IMR-90 (cell line): ENCODE measurements around the gene EGF. TPM values are rescaled to one million over a fixed set of nuclear protein-coding genes. Genes with fewer than 3 reads are reported as not detected.

Experiments
- ATAC-seq: fragments of 200-7000 bp; cut with Tn5 transposase; 2 replicates; pipeline ENCODE4 v1.9.1; 2020; ENCODE audit warnings: low read depth, mild to moderate bottlenecking, moderate library complexity
- BruUV-seq: library from RNA; stranded (reverse); fragments of 400-500 nt; replicated peaks from 2 replicates; lab custom pipeline; 2021; lab: Mats Ljungman, UMichigan
- CTCF ChIA-PET: fragments of 300-600 bp; formaldehyde crosslinking; extraction: SDS; loops from one replicate; lab custom pipeline; 2021; ENCODE audit warnings: antibody characterized with exemption; lab: Yijun Ruan, JAX
- POLR2A ChIA-PET: fragments of 300-600 bp; sonication (Branson Sonifier 250); formaldehyde crosslinking; loops from one replicate; lab custom pipeline; 2022; ENCODE audit warnings: antibody characterized with exemption; ENCODE audit not compliant: unreplicated experiment; lab: Charles Lee
- DNase-seq: peaks from one replicate; pipeline ENCODE4 v3.0.0; 2013
- H2AFZ ChIP-seq: replicated peaks from 2 replicates; pipeline ENCODE3; 2013; ENCODE audit warnings: low read length, mild to moderate bottlenecking; ENCODE audit not compliant: poor library complexity
- H2AK5ac ChIP-seq: 2 replicates; pipeline ENCODE4 v1.6.1; 2013; ENCODE audit warnings: low read depth, low read length, inconsistent platforms
- H2AK9ac ChIP-seq: replicated peaks from 2 replicates; pipeline ENCODE3; 2013; ENCODE audit warnings: mild to moderate bottlenecking, low read depth, low read length, moderate library complexity; ENCODE audit not compliant: poor library complexity
- H2BK120ac ChIP-seq: 2 replicates; pipeline ENCODE4 v1.6.1; 2013; ENCODE audit warnings: low read depth, low read length, inconsistent platforms
- H2BK15ac ChIP-seq: 3 replicates; pipeline ENCODE4 v1.6.1; 2013; ENCODE audit warnings: low read depth, low read length, inconsistent platforms
- H2BK20ac ChIP-seq: 2 replicates; pipeline ENCODE4 v1.6.1; 2013; ENCODE audit warnings: low read depth, mild to moderate bottlenecking, inconsistent platforms, low read length, moderate library complexity
- H2BK5ac ChIP-seq: 2 replicates; pipeline ENCODE4 v1.6.1; 2013; ENCODE audit warnings: mild to moderate bottlenecking, low read depth, low read length, inconsistent platforms; ENCODE audit not compliant: poor library complexity, severe bottlenecking
- H3K14ac ChIP-seq: replicated peaks from 2 replicates; pipeline ENCODE4 v1.6.1; 2013; ENCODE audit warnings: low read depth, low read length, inconsistent platforms
- H3K18ac ChIP-seq: 2 replicates; pipeline ENCODE4 v1.6.1; 2013; ENCODE audit warnings: low read depth, low read length, control low read depth
- H3K23ac ChIP-seq: 2 replicates; pipeline ENCODE4 v1.6.1; 2013; ENCODE audit warnings: low read depth, low read length, inconsistent platforms
- H3K27ac ChIP-seq: 2 replicates; pipeline ENCODE4 v1.5.1; 2013; ENCODE audit warnings: mild to moderate bottlenecking, control low read depth, low read length; ENCODE audit not compliant: insufficient read depth
- H3K27me3 ChIP-seq: 2 replicates; pipeline ENCODE4 v1.6.1; 2013; ENCODE audit warnings: low read length; ENCODE audit not compliant: control insufficient read depth, insufficient read depth
- H3K36me3 ChIP-seq: 2 replicates; pipeline ENCODE4 v1.6.1; 2013; ENCODE audit warnings: low read length, mixed read lengths; ENCODE audit not compliant: control insufficient read depth, insufficient read depth
- H3K4ac ChIP-seq: 2 replicates; pipeline ENCODE4 v1.6.1; 2013; ENCODE audit warnings: low read depth, low read length, inconsistent platforms
- H3K4me1 ChIP-seq: 2 replicates; pipeline ENCODE4 v1.6.1; 2013; ENCODE audit warnings: low read length, mixed read lengths; ENCODE audit not compliant: control insufficient read depth, insufficient read depth
- H3K4me2 ChIP-seq: 2 replicates; pipeline ENCODE4 v1.6.1; 2013; ENCODE audit warnings: low read depth, mild to moderate bottlenecking, control low read depth, low read length, moderate library complexity
- H3K4me3 ChIP-seq: 2 replicates; pipeline ENCODE4 v1.5.1; 2013; ENCODE audit warnings: low read depth, mild to moderate bottlenecking, control low read depth, low read length, moderate library complexity; ENCODE audit not compliant: insufficient read depth
- H3K56ac ChIP-seq: 2 replicates; pipeline ENCODE4 v1.6.1; 2013; ENCODE audit warnings: low read length, inconsistent platforms; ENCODE audit not compliant: insufficient read depth; ENCODE audit errors: extremely low read depth
- H3K79me1 ChIP-seq, 2 experiments: 2 replicates each; pipeline ENCODE4 v1.6.1; 2013; ENCODE audit warnings: low read length in 2 of 2, inconsistent platforms in 1 of 2, low read depth in 1 of 2
- H3K9ac ChIP-seq: 2 replicates; pipeline ENCODE4 v1.6.1; 2013; ENCODE audit warnings: low read depth, low read length, control low read depth
- H3K9me1 ChIP-seq: 2 replicates; pipeline ENCODE4 v1.6.1; 2013; ENCODE audit warnings: low read length, inconsistent platforms; ENCODE audit not compliant: insufficient read depth
- H3K9me3 ChIP-seq: 2 replicates; pipeline ENCODE4 v1.6.1; 2013; ENCODE audit warnings: low read length; ENCODE audit not compliant: control insufficient read depth, insufficient read depth
- H4K20me1 ChIP-seq: 2 replicates; pipeline ENCODE4 v1.6.1; 2013; ENCODE audit warnings: low read length, inconsistent platforms; ENCODE audit not compliant: insufficient read depth
- H4K5ac ChIP-seq: 2 replicates; pipeline ENCODE4 v1.6.1; 2013; ENCODE audit warnings: mild to moderate bottlenecking, low read depth, low read length, control low read depth
- H4K8ac ChIP-seq, 2 experiments: 2 replicates each; pipeline ENCODE4 v1.6.1; 2013; ENCODE audit warnings: low read depth in 2 of 2, low read length in 2 of 2, control low read depth in 1 of 2, inconsistent platforms in 1 of 2
- H4K91ac ChIP-seq: 2 replicates; pipeline ENCODE4 v1.6.1; 2013; ENCODE audit warnings: low read depth, low read length, inconsistent platforms; ENCODE audit not compliant: insufficient read depth
- BHLHE40 ChIP-seq: fragments of 150-350 bp; IDR thresholded peaks from 2 replicates; pipeline ENCODE4 v1.6.1; 2016; ENCODE audit warnings: mild to moderate bottlenecking, low read depth, low read length
- CEBPB ChIP-seq: IDR thresholded peaks from 2 replicates; pipeline ENCODE4 v1.6.1; 2012; ENCODE audit warnings: low read depth, low read length, improper control_type of control experiment
- CHD1 ChIP-seq: IDR thresholded peaks from 2 replicates; pipeline ENCODE4 v1.6.1; 2012; ENCODE audit warnings: low read depth, low read length, improper control_type of control experiment
- FOS ChIP-seq: fragments of 150-350 bp; IDR thresholded peaks from 2 replicates; pipeline ENCODE4 v1.6.1; 2016; ENCODE audit warnings: low read depth, low read length
- MAFK ChIP-seq: IDR thresholded peaks from 2 replicates; pipeline ENCODE4 v1.6.1; 2012; ENCODE audit warnings: low read depth, low read length, improper control_type of control experiment
- MAZ ChIP-seq: IDR thresholded peaks from 2 replicates; pipeline ENCODE4 v1.6.1; 2012; ENCODE audit warnings: low read depth, mild to moderate bottlenecking, low read length, improper control_type of control experiment, moderate library complexity, borderline replicate concordance
- MXI1 ChIP-seq: IDR thresholded peaks from 2 replicates; pipeline ENCODE4 v1.6.1; 2012; ENCODE audit warnings: low read depth, mild to moderate bottlenecking, low read length, moderate library complexity, borderline replicate concordance
- NFE2L2 ChIP-seq: fragments of 150-350 bp; IDR thresholded peaks from 2 replicates; pipeline ENCODE4 v1.6.1; 2016; ENCODE audit warnings: low read depth, mild to moderate bottlenecking, low read length
- POLR2A ChIP-seq: IDR thresholded peaks from 2 replicates; pipeline ENCODE4 v1.6.1; 2012; ENCODE audit warnings: mild to moderate bottlenecking, low read depth, low read length
- RAD21 ChIP-seq: IDR thresholded peaks from 2 replicates; pipeline ENCODE4 v1.6.1; 2012; ENCODE audit warnings: low read length, improper control_type of control experiment
- RCOR1 ChIP-seq: IDR thresholded peaks from 2 replicates; pipeline ENCODE4 v1.6.1; 2012; ENCODE audit warnings: mild to moderate bottlenecking, low read length, improper control_type of control experiment; ENCODE audit not compliant: insufficient replicate concordance
- RFX5 ChIP-seq: IDR thresholded peaks from 2 replicates; pipeline ENCODE4 v1.8.0; 2012; ENCODE audit warnings: low read depth, mild to moderate bottlenecking, low read length, moderate library complexity
- SMC3 ChIP-seq: fragments of 150-350 bp; IDR thresholded peaks from 2 replicates; pipeline ENCODE4 v1.6.1; 2016; ENCODE audit warnings: low read depth, mild to moderate bottlenecking, antibody characterized with exemption, low read length, moderate library complexity
- WGBS, 2 experiments: methylation state at CpG; one replicate each; pipeline versions ENCODE4 v1.1.5 to v1.1.7; 2013; ENCODE audit warnings: missing lambda C conversion rate in 2 of 2; ENCODE audit not compliant: insufficient read length in 1 of 2; ENCODE audit errors: extremely low coverage in 2 of 2; 5-methylcytosine and 5-hydroxymethylcytosine counted together
- dilution Hi-C: fragments of 300-500 bp; cut with HindIII; formaldehyde crosslinking; loops from one replicate; pipeline ENCODE4 v1.14.3; 2018; ENCODE audit warnings: low sequenced_read_pairs; ENCODE audit not compliant: unreplicated experiment
- in situ Hi-C: fragments of 300-500 bp; cut with MboI; formaldehyde crosslinking; loops from 3 replicates; pipeline ENCODE4 v1.14.3; 2019; ENCODE audit warnings: low sequenced_read_pairs, inconsistent platforms, mixed read lengths
- intact Hi-C: fragments of 100-400 bp; cut with micrococcal nuclease; formaldehyde crosslinking; loops from 2 replicates; pipeline ENCODE4 v1.10.0; 2022
- polyA plus RNA-seq, 3 experiments: library from polyadenylated mRNA; depleted of rRNA; stranded (reverse); fragments of >200 nt; gene quantifications; 2 replicates each; pipeline ENCODE4 v1.2.3, GENCODE V29; 2012; ENCODE audit warnings: low replicate concordance in 1 of 3
- total RNA-seq: library from RNA; depleted of rRNA; stranded (reverse); fragments of >200 nt; gene quantifications from 2 replicates; pipeline ENCODE4 v1.2.3, GENCODE V29; 2012
- TF ChIP-seq, protein P1 (sequence below): conservative IDR thresholded peaks from 2 replicates; pipeline ENCODE4 v1.5.1; 2012; ENCODE audit warnings: mild to moderate bottlenecking, low read depth, low read length, improper control_type of control experiment
- TF ChIP-seq, protein P2 (sequence below): fragments of 150-350 bp; IDR thresholded peaks from 2 replicates; pipeline ENCODE4 v1.6.1; 2016; ENCODE audit warnings: low read depth, mild to moderate bottlenecking, low read length, moderate library complexity, borderline replicate concordance

The EGF gene
- total and polyA plus RNA-seq, 2 of the 4 experiments (the other 2 are of a cell fraction): 1.7 to 2.2 TPM

GRCh38 chr4:109985993-109986974 is 73.6 kb downstream of the EGF start:
- dilution Hi-C loops (no loop called here), in situ Hi-C loops (no loop called here), intact Hi-C loops (no loop called here)
- no TSS peak for BruUV-seq
- no peak overlapping the region for H4K5ac ChIP-seq
- no peak overlapping the region for H2BK15ac ChIP-seq
- no peak overlapping the region for H4K8ac ChIP-seq
- H3K4me3 ChIP-seq: no peak overlapping the region
- H3K36me3 ChIP-seq: no peaks in the 10 kb centered on the region
- H3K23ac ChIP-seq: no peak overlapping the region
- no peak overlapping the region for H3K9ac ChIP-seq
- WGBS, 2 experiments: no CpG with 5 or more reads among the region's 4 CpGs
- H3K9me1 ChIP-seq: no peaks in the 10 kb centered on the region
- H3K14ac ChIP-seq: no peak overlapping the region
- H4K91ac ChIP-seq: no peak overlapping the region
- no peaks in the 10 kb centered on the region for H3K9me3 ChIP-seq
- no peaks in the 10 kb centered on the region for H3K4me1 ChIP-seq
- H3K27ac ChIP-seq: no peak overlapping the region
- no peak overlapping the region for H2BK5ac ChIP-seq
- H3K4me2 ChIP-seq: no peak overlapping the region
- no peak overlapping the region for H3K56ac ChIP-seq
- CTCF ChIA-PET: interaction anchor here (1.2 kb wide), 1 partner anchor 8 kb away, joined by 4 read pairs; no protein-coding TSS in a partner anchor
- ATAC-seq: no peak
- POLR2A ChIA-PET: no interaction called here
- H2AFZ ChIP-seq: no peak overlapping the region
- H3K27me3 ChIP-seq: no peaks in the 10 kb centered on the region
- H4K20me1 ChIP-seq: no peaks in the 10 kb centered on the region
- no peaks in the 10 kb centered on the region for H3K79me1 ChIP-seq
- DNase-seq: no peak
- no peak overlapping the region for H2AK9ac ChIP-seq
- no peak overlapping the region for H3K18ac ChIP-seq
- H2BK120ac ChIP-seq: no peak overlapping the region
- H3K4ac ChIP-seq: no peak overlapping the region
- no peak overlapping the region for H2AK5ac ChIP-seq
- H2BK20ac ChIP-seq: no peak overlapping the region
- no peak for TF ChIP-seq SMC3
- TF ChIP-seq RCOR1: no peak
- TF ChIP-seq POLR2A: no peak
- no peak for TF ChIP-seq CEBPB
- TF ChIP-seq BHLHE40: no peak
- no peak for TF ChIP-seq MXI1
- no peak for TF ChIP-seq NFE2L2
- TF ChIP-seq, protein P1, sequence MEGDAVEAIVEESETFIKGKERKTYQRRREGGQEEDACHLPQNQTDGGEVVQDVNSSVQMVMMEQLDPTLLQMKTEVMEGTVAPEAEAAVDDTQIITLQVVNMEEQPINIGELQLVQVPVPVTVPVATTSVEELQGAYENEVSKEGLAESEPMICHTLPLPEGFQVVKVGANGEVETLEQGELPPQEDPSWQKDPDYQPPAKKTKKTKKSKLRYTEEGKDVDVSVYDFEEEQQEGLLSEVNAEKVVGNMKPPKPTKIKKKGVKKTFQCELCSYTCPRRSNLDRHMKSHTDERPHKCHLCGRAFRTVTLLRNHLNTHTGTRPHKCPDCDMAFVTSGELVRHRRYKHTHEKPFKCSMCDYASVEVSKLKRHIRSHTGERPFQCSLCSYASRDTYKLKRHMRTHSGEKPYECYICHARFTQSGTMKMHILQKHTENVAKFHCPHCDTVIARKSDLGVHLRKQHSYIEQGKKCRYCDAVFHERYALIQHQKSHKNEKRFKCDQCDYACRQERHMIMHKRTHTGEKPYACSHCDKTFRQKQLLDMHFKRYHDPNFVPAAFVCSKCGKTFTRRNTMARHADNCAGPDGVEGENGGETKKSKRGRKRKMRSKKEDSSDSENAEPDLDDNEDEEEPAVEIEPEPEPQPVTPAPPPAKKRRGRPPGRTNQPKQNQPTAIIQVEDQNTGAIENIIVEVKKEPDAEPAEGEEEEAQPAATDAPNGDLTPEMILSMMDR: no peak
- no peak for TF ChIP-seq MAZ
- TF ChIP-seq, protein P2, sequence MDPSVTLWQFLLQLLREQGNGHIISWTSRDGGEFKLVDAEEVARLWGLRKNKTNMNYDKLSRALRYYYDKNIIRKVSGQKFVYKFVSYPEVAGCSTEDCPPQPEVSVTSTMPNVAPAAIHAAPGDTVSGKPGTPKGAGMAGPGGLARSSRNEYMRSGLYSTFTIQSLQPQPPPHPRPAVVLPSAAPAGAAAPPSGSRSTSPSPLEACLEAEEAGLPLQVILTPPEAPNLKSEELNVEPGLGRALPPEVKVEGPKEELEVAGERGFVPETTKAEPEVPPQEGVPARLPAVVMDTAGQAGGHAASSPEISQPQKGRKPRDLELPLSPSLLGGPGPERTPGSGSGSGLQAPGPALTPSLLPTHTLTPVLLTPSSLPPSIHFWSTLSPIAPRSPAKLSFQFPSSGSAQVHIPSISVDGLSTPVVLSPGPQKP: no peak
- no peak for TF ChIP-seq FOS
- no peak for TF ChIP-seq MAFK
- TF ChIP-seq RAD21: no peak
- no peak for TF ChIP-seq CHD1
- TF ChIP-seq RFX5: no peak
